Neural cell (in vitro differentiated cells): Measurements from ENCODE around the gene UBTF.

Source experiments
- CTCF ChIP-seq: fragments of 450-650 bp; IDR thresholded peaks from 2 replicates; pipeline ENCODE4 v1.5.1; 2014; ENCODE audit warnings: antibody characterized with exemption, mild to moderate bottlenecking, moderate library complexity; ENCODE audit not compliant: poor library complexity, severe bottlenecking
- EZH2 ChIP-seq: fragments of 200-600, 300-800 bp; shearing (Covaris generic), sonication (generic); IDR thresholded peaks from 2 replicates; pipeline ENCODE4 v1.6.1; 2014; ENCODE audit warnings: antibody characterized with exemption, low read length, borderline replicate concordance, mild to moderate bottlenecking; ENCODE audit not compliant: insufficient read depth, poor library complexity, severe bottlenecking
- MXI1 ChIP-seq: fragments of 450-650 bp; conservative IDR thresholded peaks from 2 replicates; pipeline ENCODE4 v1.6.1; 2014; ENCODE audit warnings: antibody characterized with exemption, mild to moderate bottlenecking; ENCODE audit not compliant: poor library complexity, severe bottlenecking
- RAD21 ChIP-seq: fragments of 450-650 bp; conservative IDR thresholded peaks from 2 replicates; pipeline ENCODE4 v1.6.1; 2014; ENCODE audit warnings: antibody characterized with exemption, mild to moderate bottlenecking, moderate library complexity

GRCh38 chr17:44155488-44155887 lies 64.0 kb downstream of the UBTF start:
- TF ChIP-seq CTCF: no peak
- TF ChIP-seq EZH2: no peak
- no peak for TF ChIP-seq MXI1
- TF ChIP-seq RAD21: no peak
